Prostate gland (tissue), 2 donors: ENCODE data around the gene GPC5. TPM values are rescaled to one million over a fixed set of nuclear protein-coding genes. Genes with fewer than 3 reads are reported as not detected.

ENCODE experiments used
- DNase-seq: peaks from one replicate; pipeline ENCODE4 v3.0.0-alpha.2; 2019; ENCODE audit warnings: low spot score
- H3K27ac ChIP-seq, 2 donors: fragments of 200-600 bp; sonication (generic); 2 replicates each; pipeline ENCODE4 v1.5.1; 2017 to 2019
- H3K27me3 ChIP-seq: fragments of 200-600 bp; sonication (generic); replicated peaks from 2 replicates; pipeline ENCODE4 v1.5.1; 2019; ENCODE audit not compliant: insufficient read depth
- H3K36me3 ChIP-seq, 2 donors: fragments of 200-600 bp; sonication (generic); 1 replicate in 1 of 2; 2 replicates in 1 of 2; pipeline versions ENCODE4 v1.5.1 to v1.8.1; 2017 to 2019
- H3K4me1 ChIP-seq: fragments of 200-600 bp; sonication (generic); replicated peaks from 2 replicates; pipeline ENCODE4 v1.5.1; 2019
- H3K4me3 ChIP-seq, 2 donors: fragments of 200-600 bp; sonication (generic); 2 replicates each; pipeline ENCODE4 v1.5.1; 2017 to 2019
- H3K9me3 ChIP-seq: fragments of 200-600 bp; sonication (generic); 2 replicates; pipeline ENCODE4 v1.5.1; 2017
- CTCF ChIP-seq, 4 experiments: fragments of 200-600 bp in 2 of 4; fragments of 450-650 bp in 2 of 4; sonication (generic) in 2 of 4; IDR thresholded peaks; 1 replicate in 3 of 4; 2 replicates in 1 of 4; pipeline ENCODE4 v1.5.1; 2016 to 2019; ENCODE audit warnings: antibody characterized with exemption in 4 of 4, mild to moderate bottlenecking in 2 of 4, moderate library complexity in 2 of 4
- POLR2A ChIP-seq: fragments of 450-650 bp; IDR thresholded peaks from one replicate; pipeline ENCODE4 v1.6.1; 2016; ENCODE audit warnings: antibody characterized with exemption, mild to moderate bottlenecking
- POLR2AphosphoS5 ChIP-seq: sonication (generic); formaldehyde crosslinking; IDR thresholded peaks from one replicate; pipeline ENCODE4 v1.6.1; 2017; ENCODE audit warnings: antibody characterized with exemption
- WGBS: methylation state at CpG from one replicate; pipeline ENCODE4 v1.1.5; 2018; 5-methylcytosine and 5-hydroxymethylcytosine counted together
- intact Hi-C: fragments of 100-400 bp; cut with DNase I; formaldehyde crosslinking; loops from one replicate; pipeline ENCODE4 v1.14.2; 2022
- total RNA-seq, 2 donors: library from RNA; depleted of rRNA; stranded (reverse); fragments of >200 nt; gene quantifications; one replicate each; pipeline ENCODE4 v1.1.0, GENCODE V29; 2016

Gene GPC5
- total RNA-seq, 2 donors from 2014 or later = 0.23 to 35.0 TPM

- H3K9me3 ChIP-seq = no peaks in the 10 kb centered on the region
- WGBS = 65% methylated on average over 1 of the region's 1 CpG
These were observed 56.2 kb downstream of the GPC5 start for GRCh38 chr13:91454666-91455065.

GRCh38 chr13:91456837-91457236 lies 58.4 kb downstream of the GPC5 start:
- TF ChIP-seq POLR2A (no peak), POLR2AphosphoS5 (no peak), CTCF (IDR thresholded peaks at IDR 0.05) (no peak)
- intact Hi-C loops = no loop called here
- Histone ChIP-seq H3K4me1 (no peaks in the 10 kb centered on the region), H3K27me3 (no peaks in the 10 kb centered on the region), H3K9me3 (no peaks in the 10 kb centered on the region), H3K27ac (no peak overlapping the region), H3K36me3 (no peaks in the 10 kb centered on the region), H3K4me3 (no peak overlapping the region)
- 79% methylated on average over 2 of the region's 2 CpGs for WGBS
- DNase-seq = no peak

More at GRCh38 chr13:91454666-91455065, 56.2 kb downstream of the GPC5 start:
- TF ChIP-seq CTCF (IDR thresholded peaks at IDR 0.05) (no peak), POLR2AphosphoS5 (no peak), POLR2A (no peak)
- Histone ChIP-seq H3K27ac (no peak overlapping the region), H3K36me3 (no peaks in the 10 kb centered on the region), H3K4me1 (no peaks in the 10 kb centered on the region), H3K4me3 (no peak overlapping the region), H3K27me3 (no peaks in the 10 kb centered on the region)
- DNase-seq = no peak
- intact Hi-C loops = no loop called here

- Histone ChIP-seq H3K4me1 (no peaks in the 10 kb centered on the region), H3K27me3 (no peaks in the 10 kb centered on the region), H3K9me3 (no peaks in the 10 kb centered on the region), H3K27ac (no peak overlapping the region), H3K4me3 (no peak overlapping the region), H3K36me3 (no peaks in the 10 kb centered on the region)
- intact Hi-C loops = no loop called here
- no peak for DNase-seq
- TF ChIP-seq POLR2A (no peak), POLR2AphosphoS5 (no peak), CTCF (IDR thresholded peaks at IDR 0.05) (no peak)
These were observed 61.1 kb downstream of the GPC5 start for GRCh38 chr13:91459485-91459884.

GRCh38 chr13:91464336-91464735 lies 65.9 kb downstream of the GPC5 start:
- no peaks in the 10 kb centered on the region for H3K27me3 ChIP-seq
- 81% methylated on average over 5 of the region's 5 CpGs for WGBS

More at GRCh38 chr13:91464336-91464735, 65.9 kb downstream of the GPC5 start:
- Histone ChIP-seq H3K4me1 (no peaks in the 10 kb centered on the region), H3K27ac (no peak overlapping the region), H3K4me3 (no peak overlapping the region), H3K36me3 (no peaks in the 10 kb centered on the region), H3K9me3 (no peaks in the 10 kb centered on the region)
- no peak for TF ChIP-seq POLR2AphosphoS5
- TF ChIP-seq POLR2A = no peak
- TF ChIP-seq CTCF (IDR thresholded peaks at IDR 0.05) = no peak
- DNase-seq = no peak
- intact Hi-C loops = no loop called here
